Measurements from ENCODE around the gene STXBP4.

The STXBP4 gene

DNA sequence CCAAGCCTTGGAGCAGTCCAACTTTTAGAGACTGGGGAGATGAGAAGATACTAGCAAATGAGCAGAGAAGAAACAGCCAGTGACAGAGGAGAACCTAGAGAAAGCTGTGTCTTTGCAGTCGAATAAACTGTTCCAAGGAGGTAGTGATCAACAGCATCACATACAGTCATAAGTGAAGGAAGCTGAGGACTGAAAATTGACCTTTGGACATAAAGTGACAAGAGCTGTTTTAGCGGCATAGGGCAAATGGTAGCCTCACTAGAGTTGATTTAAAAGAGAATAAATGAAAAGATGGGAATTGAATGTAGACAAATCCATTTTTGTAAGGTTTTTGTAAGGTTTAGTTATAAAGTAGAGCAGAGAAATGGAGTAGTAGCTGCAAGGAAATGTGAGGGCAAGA lies 165.0 kb downstream of the STXBP4 start:
- Histone ChIP-seq H3K27ac (ENCODE audit: low read depth, low read length) (no peak overlapping the region), H3K79me2 (ENCODE audit: insufficient read depth, low read length) (no peaks in the 10 kb centered on the region), H3K9ac (ENCODE audit: low read length) (no peak overlapping the region), H3K36me3 (ENCODE audit: low read length) (no peaks in the 10 kb centered on the region), H3K9me3 (ENCODE audit: insufficient read depth, low read length) (no peaks in the 10 kb centered on the region), H3K27me3 (ENCODE audit: low read length) (no peaks in the 10 kb centered on the region), H3K9me2 (replicated peaks; ENCODE audit: insufficient read depth, low read length) (no peaks in the 10 kb centered on the region), H3F3A (ENCODE audit: insufficient read depth) (no peaks in the 10 kb centered on the region), H3K4me3 (ENCODE audit: insufficient read depth, low read length, poor library complexity, severe bottlenecking) (no peak overlapping the region), H4K20me1 (ENCODE audit: low read depth, low read length) (no peaks in the 10 kb centered on the region), H2AFZ (ENCODE audit: low read depth, low read length, severe bottlenecking) (no peak overlapping the region), H3K4me2 (ENCODE audit: low read depth, low read length, poor library complexity, severe bottlenecking) (no peak overlapping the region)
- TF ChIP-seq, protein P1, sequence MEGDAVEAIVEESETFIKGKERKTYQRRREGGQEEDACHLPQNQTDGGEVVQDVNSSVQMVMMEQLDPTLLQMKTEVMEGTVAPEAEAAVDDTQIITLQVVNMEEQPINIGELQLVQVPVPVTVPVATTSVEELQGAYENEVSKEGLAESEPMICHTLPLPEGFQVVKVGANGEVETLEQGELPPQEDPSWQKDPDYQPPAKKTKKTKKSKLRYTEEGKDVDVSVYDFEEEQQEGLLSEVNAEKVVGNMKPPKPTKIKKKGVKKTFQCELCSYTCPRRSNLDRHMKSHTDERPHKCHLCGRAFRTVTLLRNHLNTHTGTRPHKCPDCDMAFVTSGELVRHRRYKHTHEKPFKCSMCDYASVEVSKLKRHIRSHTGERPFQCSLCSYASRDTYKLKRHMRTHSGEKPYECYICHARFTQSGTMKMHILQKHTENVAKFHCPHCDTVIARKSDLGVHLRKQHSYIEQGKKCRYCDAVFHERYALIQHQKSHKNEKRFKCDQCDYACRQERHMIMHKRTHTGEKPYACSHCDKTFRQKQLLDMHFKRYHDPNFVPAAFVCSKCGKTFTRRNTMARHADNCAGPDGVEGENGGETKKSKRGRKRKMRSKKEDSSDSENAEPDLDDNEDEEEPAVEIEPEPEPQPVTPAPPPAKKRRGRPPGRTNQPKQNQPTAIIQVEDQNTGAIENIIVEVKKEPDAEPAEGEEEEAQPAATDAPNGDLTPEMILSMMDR (IDR thresholded peaks at IDR 0.05; ENCODE audit: insufficient read depth, low read length, poor library complexity, severe bottlenecking), result no peak
- no peak for TF ChIP-seq EZH2phosphoT487 (conservative IDR thresholded peaks at IDR 0.05; ENCODE audit: low read length)

DNA sequence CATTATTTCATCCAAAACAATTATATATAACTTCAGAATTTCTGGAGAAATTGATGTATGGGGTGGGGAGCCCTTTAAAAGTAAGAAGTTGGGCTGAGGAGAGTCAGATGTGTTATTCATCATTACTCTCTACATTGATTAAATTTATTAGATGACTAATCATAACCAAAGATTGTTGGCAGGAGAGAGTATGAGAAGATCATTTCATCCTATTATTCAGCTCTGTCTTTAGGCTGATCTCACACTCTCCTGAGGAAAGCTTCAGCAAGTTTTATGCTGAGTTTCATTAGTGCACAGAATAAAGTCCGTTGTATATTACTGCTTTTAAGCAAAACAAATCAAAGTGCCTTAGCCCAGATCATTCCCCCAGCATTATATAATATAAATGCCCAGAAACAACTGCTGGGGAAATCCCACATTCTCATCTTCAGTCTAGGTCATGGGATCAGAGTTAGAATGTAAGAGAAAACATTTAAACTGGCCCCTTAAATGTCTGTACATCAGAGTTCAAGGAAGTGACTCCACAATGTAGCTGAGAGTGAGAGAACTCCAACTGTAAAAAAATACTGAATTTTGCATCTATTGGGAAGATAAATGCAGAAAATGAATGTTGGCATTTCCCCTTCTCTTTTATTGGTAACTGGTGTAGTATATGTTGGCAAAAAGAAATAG lies 166.1 kb downstream of the STXBP4 start:
- H3K4me2 ChIP-seq (ENCODE audit: low read depth, low read length, poor library complexity, severe bottlenecking), result no peak overlapping the region

DNA sequence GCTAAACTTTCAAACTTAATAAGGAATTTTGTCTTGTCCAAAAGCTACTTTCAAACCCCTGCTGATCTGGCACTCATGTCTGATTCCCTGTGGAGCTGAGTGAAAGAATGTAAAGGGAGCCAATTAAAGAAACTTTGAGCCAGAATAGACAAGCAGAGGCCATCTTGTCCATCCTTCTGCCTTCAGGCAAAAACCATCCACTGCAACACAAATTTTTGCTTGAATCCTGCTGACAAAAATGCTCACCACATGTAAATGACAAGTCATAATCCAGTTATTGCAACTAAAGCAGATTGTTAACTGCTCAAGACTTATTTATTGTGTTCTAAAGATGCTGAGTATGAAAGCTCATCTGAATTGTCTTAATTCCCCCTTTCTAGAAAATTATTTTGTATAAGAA lies 172.2 kb downstream of the STXBP4 start:
- no peak overlapping the region for H2AFZ ChIP-seq (ENCODE audit: low read depth, low read length, severe bottlenecking)
- H3F3A ChIP-seq (ENCODE audit: insufficient read depth), result no peaks in the 10 kb centered on the region
- H3K36me3 ChIP-seq (ENCODE audit: low read length), result no peaks in the 10 kb centered on the region
- no peaks in the 10 kb centered on the region for H3K9me2 ChIP-seq (replicated peaks; ENCODE audit: insufficient read depth, low read length)
- TF ChIP-seq, protein P1 (IDR thresholded peaks at IDR 0.05; ENCODE audit: insufficient read depth, low read length, poor library complexity, severe bottlenecking), result no peak
- no peak for TF ChIP-seq EZH2phosphoT487 (conservative IDR thresholded peaks at IDR 0.05; ENCODE audit: low read length)
- no peaks in the 10 kb centered on the region for H3K9me3 ChIP-seq (ENCODE audit: insufficient read depth, low read length)
- no peaks in the 10 kb centered on the region for H4K20me1 ChIP-seq (ENCODE audit: low read depth, low read length)
- no peaks in the 10 kb centered on the region for H3K27me3 ChIP-seq (ENCODE audit: low read length)
- no peak overlapping the region for H3K27ac ChIP-seq (ENCODE audit: low read depth, low read length)
- H3K9ac ChIP-seq (ENCODE audit: low read length), result no peak overlapping the region
- H3K4me3 ChIP-seq (ENCODE audit: insufficient read depth, low read length, poor library complexity, severe bottlenecking), result no peak overlapping the region
- H3K4me2 ChIP-seq (ENCODE audit: low read depth, low read length, poor library complexity, severe bottlenecking), result no peak overlapping the region
- no peaks in the 10 kb centered on the region for H3K79me2 ChIP-seq (ENCODE audit: insufficient read depth, low read length)

More for the DNA sequence above, 166.1 kb downstream of the STXBP4 start:
- H3K36me3 ChIP-seq (ENCODE audit: low read length), result no peaks in the 10 kb centered on the region
- no peaks in the 10 kb centered on the region for H3F3A ChIP-seq (ENCODE audit: insufficient read depth)
- H3K9ac ChIP-seq (ENCODE audit: low read length), result no peak overlapping the region
- no peaks in the 10 kb centered on the region for H3K9me3 ChIP-seq (ENCODE audit: insufficient read depth, low read length)
- H2AFZ ChIP-seq (ENCODE audit: low read depth, low read length, severe bottlenecking), result no peak overlapping the region
- TF ChIP-seq EZH2phosphoT487 (conservative IDR thresholded peaks at IDR 0.05; ENCODE audit: low read length), result no peak
- TF ChIP-seq, protein P1 (IDR thresholded peaks at IDR 0.05; ENCODE audit: insufficient read depth, low read length, poor library complexity, severe bottlenecking), result no peak
- no peaks in the 10 kb centered on the region for H3K27me3 ChIP-seq (ENCODE audit: low read length)
- H3K79me2 ChIP-seq (ENCODE audit: insufficient read depth, low read length), result no peaks in the 10 kb centered on the region
- no peaks in the 10 kb centered on the region for H3K9me2 ChIP-seq (replicated peaks; ENCODE audit: insufficient read depth, low read length)
- H3K27ac ChIP-seq (ENCODE audit: low read depth, low read length), result no peak overlapping the region
- no peak overlapping the region for H3K4me3 ChIP-seq (ENCODE audit: insufficient read depth, low read length, poor library complexity, severe bottlenecking)
- H4K20me1 ChIP-seq (ENCODE audit: low read depth, low read length), result no peaks in the 10 kb centered on the region
